ENCODE data around the gene PHYHD1.

PHYHD1 gene

DNA sequence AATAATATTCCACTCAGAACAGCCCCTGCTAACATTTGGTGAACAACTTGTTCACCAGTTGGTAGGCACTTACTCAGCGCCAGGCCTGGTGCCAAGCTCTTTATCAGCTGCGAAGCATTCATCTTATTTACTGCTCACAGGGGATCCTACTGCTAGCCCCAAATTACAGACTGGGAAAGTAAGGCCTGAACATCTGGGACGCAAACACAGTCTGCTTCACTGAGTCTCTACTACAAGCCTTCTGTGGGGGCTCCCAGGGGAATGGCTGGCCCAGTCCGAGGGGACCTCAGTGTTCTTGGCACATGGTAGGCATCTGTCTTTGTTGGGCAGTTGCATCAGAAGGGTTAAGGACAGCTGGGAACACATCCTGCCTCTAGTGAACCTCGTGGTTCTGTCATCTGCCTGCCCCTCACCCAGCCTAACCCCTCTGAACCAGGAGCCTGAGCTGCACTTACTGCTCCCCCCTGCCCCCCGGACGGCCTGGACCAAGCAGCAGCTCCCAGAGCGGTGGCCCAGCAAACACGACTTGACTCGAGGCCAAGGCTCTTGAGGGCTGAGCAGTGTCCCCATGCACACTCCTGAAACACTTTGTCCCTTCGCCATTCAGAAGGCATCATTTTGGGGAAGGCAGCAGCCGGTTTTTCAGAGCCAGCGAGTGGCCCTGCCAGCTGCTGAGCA, at the start of gene PHYHD1:
Gene PHYHD1 (plus strand): TSS at position 602 of the 678 bp plus-strand sequence. CDS start 1,342 bp downstream, outside the sequence.
- DNase-seq, result peak; percentile 65 to 66

- no peak for DNase-seq
These were observed 42.9 kb upstream of the PHYHD1 start for GRCh38 chr9:128877852-128878251.

DNA sequence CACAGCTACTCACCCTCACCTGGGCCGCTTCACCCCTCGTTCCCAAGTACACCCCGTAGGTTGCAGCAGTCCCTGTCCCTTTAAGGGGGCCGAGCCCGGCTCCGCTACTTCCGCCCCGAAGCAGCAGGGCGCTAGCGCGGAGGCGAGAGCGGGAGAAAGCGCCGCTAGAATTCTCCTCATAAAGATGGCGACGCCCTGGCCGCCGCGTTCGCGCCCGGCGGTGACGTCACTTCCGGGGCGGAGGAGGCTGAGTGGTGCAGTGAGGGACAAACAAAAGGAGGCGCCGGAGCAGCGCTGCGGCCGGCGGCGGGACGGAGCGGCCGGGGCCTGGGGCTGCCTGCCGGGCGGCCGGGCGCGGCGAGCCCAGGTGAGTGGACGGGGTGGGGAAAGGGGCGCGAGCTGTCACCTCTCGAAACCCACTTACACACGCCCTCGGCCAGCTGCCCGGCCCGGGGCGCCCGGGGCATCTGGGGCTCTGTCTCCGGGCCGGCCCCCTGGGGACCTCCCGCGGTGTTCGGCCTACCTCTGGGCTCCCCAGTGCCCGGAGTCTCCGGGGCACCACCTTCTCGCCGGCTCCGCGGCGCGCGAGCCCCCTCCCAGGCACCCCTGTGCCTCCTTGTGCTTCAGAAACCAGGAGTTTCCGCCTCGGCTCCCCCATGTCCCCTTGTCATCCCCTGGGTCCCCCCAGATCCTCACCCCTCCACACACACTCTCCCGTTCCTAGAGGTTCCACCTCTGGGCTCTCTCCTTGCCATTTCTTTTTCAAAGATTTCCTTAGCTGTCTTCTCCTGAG, 38.7 kb upstream of the PHYHD1 start, which contains the start of the genes KYAT1 and LRRC8A:
Gene KYAT1 (minus strand): TSS at position 67 of the 793 bp plus-strand sequence. CDS start 36,545 bp downstream, outside the sequence.
Gene LRRC8A (plus strand): TSS at position 250 of the 793 bp plus-strand sequence. CDS start 25,032 bp downstream, outside the sequence.
- DNase-seq, result peak; percentile 97 to 98

- DNase-seq, result no peak
These were observed 37.8 kb upstream of the PHYHD1 start for GRCh38 chr9:128882677-128883603.

DNA sequence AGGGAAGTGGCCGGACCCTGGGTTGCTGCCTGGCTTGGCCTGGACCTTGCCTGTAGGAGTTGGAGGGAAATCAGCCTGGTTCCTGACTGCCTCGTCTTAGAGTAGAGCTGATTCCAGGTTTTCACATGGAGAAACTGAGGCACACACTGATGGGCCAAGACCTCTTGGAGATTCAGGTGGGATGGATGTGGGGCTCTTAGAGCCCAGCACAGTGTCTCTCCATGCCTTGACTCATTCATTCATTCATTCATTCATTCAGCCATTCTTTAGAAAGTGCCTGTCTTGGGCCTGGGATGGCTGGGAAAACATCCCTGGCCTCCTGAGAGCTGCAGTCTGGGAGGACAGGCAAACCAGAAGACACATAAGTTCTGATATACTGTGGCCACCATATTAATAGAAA, 36.6 kb upstream of the PHYHD1 start:
- no peak for DNase-seq

GRCh38 chr9:128885376-128885775, 35.4 kb upstream of the PHYHD1 start:
- no peak for DNase-seq

GRCh38 chr9:128885798-128886197, 35.0 kb upstream of the PHYHD1 start:
- no peak for DNase-seq

GRCh38 chr9:128886211-128886891, 34.4 kb upstream of the PHYHD1 start:
- DNase-seq, result no peak

- no peak for DNase-seq
These were observed 33.7 kb upstream of the PHYHD1 start for GRCh38 chr9:128887049-128887448.

DNA sequence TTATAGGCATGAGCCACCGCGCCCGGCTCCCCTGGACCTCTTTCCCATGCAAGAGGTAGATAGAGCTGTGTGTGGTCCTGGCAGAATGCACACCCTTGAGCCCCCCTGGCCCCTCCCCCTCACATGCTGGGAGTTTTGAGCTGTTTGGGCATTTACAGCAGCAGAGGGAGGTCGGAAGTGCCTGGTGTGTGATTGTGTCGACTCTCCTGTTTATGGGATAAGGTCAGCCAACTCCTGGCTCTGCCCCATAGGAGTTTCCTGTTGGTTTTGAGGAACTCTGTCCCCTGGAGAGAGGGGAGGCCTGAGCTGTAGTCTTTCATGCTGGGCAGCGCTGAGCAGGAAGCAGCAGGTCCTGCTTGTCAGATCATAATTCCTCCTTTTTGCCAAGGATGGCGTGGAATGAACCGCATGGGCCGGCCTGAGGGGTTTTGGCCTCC, 32.9 kb upstream of the PHYHD1 start:
- DNase-seq, result no peak

DNA sequence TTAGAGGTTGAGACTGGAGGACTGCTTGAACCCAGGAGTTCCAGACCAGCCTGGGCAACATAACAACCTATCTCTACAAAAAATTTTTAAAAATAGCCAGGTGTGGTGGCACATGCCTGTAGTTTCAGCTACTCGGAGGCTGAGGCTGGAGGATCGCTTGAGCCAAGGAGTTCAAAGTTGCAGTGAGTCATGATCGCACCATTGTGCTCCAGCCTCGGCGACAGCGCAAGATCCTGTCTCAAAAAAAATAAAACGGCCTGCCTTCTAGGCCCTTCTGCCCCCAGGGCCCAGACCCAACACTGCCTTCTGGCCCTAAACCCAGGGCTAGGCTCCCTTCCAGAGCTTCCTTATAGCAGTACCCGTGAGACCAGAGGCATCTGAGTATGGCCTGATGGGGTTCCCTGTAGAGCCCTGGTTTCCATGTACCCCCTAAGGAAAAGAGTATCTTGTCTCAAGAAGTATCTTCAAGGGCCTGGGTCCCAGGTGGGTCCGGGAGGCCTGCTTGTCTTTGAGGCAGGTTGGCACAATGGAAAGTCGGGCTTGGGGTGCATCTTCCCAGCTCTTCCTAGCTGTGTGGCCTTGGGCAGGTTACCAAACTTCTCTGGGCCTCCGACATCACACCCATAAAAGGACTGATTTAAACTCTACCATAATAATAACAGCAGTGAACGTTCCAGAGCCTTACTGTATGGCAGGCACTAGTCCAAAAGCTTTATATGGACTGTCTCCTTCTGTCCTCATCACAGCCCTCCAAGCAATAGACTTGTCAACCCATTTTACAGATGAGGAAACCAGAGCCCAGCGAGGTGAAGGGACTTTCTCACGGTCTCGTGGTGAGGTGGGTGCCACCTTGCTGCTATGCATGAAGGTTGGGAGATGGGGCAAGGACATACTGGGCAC, 29.2 kb upstream of the PHYHD1 start:
- DNase-seq, result no peak

DNA sequence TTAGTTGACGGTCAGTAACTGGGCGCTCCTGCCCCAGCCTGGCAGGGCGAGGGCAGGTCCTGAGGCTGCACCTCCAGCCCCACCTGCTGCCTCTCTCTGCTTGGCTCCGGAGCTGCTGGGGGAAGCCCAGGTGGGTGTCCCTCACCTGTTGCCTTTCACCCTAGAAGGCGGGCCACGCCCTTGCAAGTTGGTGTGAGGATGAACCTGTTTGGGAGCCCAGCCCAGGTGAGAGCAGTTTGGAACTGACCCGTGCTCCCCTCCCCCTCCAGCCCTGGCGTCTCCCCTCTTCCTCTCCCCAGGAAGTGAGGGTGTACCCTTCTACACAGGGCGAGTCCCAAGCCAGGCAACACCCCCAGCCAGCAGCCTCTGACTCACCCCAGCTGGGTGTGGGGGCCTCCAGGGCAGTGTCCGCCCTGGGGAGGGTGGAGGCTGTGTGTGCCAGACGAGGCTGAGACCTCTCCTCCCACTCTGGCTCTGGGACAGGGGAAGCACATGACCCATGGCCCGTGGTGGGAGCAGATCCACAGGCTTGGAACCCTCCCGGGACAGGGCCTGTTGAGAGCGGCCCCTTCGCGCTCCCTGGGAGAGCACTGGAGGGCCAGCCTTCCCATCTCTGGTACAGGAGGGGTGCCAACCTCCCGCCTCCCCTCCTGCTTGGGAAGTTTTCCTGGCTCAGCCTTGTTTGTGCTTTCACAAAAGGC, 28.4 kb upstream of the PHYHD1 start:
- DNase-seq, result peak; percentile 91 to 98

DNA sequence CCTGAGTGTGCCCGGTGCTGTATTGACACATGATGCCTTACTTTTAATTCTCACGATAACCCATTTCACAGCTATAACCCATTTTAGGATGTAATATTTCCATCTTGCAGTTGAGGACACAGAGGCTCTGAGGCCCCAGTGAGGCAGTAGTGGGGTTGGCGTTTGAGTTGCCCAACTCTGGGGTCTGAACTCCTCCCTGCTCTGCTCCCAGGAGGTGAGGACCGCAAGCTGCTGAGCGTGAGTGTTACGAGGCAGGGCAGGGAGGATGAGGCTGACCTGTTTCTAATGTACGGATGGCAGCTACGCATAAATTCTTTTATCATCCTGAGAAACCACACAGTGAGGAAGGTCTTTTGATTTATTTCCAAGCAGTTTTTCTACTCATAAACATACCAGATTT, 27.4 kb upstream of the PHYHD1 start:
- DNase-seq, result no peak

DNA sequence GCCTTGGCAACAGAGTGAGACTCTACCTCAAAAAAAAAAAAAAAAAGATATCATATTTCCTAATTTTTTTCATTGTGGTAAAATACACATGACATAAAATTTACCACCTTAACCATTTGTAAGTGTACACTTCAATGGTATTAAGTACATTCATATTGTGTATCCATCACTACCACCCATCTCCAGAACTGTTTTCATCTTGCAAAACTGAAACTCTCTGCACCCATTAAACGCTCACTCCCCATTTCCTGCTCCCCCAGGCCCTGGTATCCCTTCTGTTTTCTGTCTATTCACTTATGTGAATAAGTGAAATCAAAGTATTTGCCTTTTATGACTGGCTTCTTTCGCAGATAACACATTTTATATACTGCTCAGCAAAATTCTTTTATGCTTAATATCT, 26.0 kb upstream of the PHYHD1 start:
- DNase-seq, result no peak

- no peak for DNase-seq
These were observed 25.2 kb upstream of the PHYHD1 start for GRCh38 chr9:128895556-128895955.

- DNase-seq, result no peak
These were observed 22.4 kb upstream of the PHYHD1 start for GRCh38 chr9:128898382-128898781.

- DNase-seq, result no peak
These were observed 21.8 kb upstream of the PHYHD1 start for GRCh38 chr9:128898845-128899565.

DNA sequence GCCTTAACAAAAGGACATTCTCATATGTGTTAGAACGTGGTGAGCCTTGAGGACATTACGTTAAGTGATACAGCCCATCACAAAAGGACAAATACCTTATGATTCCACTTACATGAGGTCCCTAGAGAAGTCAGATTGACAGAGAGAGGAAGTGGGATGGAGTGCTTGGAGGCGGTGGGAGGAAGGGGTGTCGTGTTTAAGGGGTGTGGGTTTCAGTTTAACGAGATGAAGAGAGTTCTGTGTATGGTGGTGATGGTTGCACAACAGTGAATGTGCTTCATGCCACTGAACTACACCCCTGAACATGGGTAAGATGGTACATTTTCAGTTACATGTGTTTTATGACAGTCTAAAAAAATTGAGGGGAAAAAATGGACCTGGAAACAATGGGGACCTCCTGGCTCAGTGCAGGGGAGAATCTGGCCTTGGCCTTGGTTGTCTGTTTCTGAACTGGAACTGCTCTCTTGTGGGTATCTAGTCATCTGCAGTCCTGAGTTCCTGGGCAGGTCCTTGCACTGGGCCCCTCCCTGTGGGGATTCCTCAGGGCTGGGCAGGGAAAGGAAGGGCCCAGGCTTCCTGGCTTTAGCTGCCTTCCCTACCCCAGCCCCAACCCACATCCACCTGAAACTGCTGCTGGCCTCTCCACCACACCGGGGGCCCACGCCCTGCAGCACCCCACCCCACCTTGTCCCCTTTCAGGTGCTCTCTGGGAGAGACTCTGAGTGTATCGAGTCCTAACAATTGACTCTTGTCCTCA, 21.0 kb upstream of the PHYHD1 start:
- DNase-seq, result no peak

DNA sequence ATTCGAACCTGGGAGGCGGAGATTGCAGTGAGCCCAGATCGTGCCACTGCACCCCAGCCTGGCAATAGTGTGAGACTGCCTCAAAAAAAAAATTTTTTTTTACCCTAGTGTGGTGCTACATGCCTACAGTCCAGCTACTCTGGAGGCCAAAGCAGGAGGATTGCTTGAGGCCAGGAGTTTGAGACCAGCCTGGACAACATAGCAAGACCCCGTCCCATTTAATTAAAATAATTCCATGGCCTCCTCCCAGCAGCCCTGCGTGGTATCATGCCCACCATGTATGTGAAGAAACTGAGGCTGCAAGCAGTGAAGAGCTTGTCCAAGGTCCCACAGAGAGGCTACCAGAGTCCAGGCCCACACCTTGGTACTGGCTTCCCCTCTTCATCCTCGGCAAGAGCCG, 19.4 kb upstream of the PHYHD1 start:
- DNase-seq, result no peak
